Breast epithelium (tissue), 4 donors: ENCODE data around the gene NWD2. TPM values are rescaled to one million over a fixed set of nuclear protein-coding genes. Genes with fewer than 3 reads are reported as not detected.
"Not testable (repeated sequence)": the region's sequence is repeated elsewhere in the genome, so short reads cannot be mapped to it uniquely, and the experiment has no call there.

Source experiments
- DNase-seq, 2 donors: peaks; one replicate each; pipeline ENCODE4 v3.0.0-alpha.2; 2019; ENCODE audit warnings: low spot score in 2 of 2
- H3K27ac ChIP-seq, 2 donors: fragments of 200-600 bp; sonication (generic) in 1 of 2; one replicate each; pipeline ENCODE4 v1.5.1; 2016 to 2019; ENCODE audit warnings: mild to moderate bottlenecking in 1 of 2
- H3K27me3 ChIP-seq, 2 donors: fragments of 200-600 bp; sonication (generic) in 1 of 2; one replicate each; pipeline versions ENCODE4 v1.5.1 to v1.6.0; 2017 to 2019; ENCODE audit warnings: control low read depth in 1 of 2, mild to moderate bottlenecking in 1 of 2
- H3K36me3 ChIP-seq: fragments of 200-600 bp; one replicate; pipeline ENCODE4 v1.5.1; 2019
- H3K4me1 ChIP-seq, 2 donors: fragments of 200-600 bp; sonication (generic); one replicate each; pipeline ENCODE4 v1.5.1; 2016 to 2019; ENCODE audit warnings: control low read depth in 1 of 2
- H3K4me3 ChIP-seq, 3 donors: fragments of 200-600 bp; sonication (generic); 1 replicate in 2 of 3; 2 replicates in 1 of 3; pipeline ENCODE4 v1.5.1; 2016 to 2019; ENCODE audit warnings: mild to moderate bottlenecking in 3 of 3, moderate library complexity in 2 of 3
- H3K9me3 ChIP-seq, 2 donors: fragments of 200-600 bp; sonication (generic) in 1 of 2; one replicate each; pipeline ENCODE4 v1.5.1; 2016 to 2019; ENCODE audit warnings: control low read depth in 1 of 2
- POLR2A ChIP-seq: fragments of 450-650 bp; IDR thresholded peaks from one replicate; pipeline ENCODE4 v1.6.1; 2016; ENCODE audit warnings: antibody characterized with exemption, mild to moderate bottlenecking, moderate library complexity
- POLR2AphosphoS5 ChIP-seq, 3 donors: sonication (generic); formaldehyde crosslinking; IDR thresholded peaks; one replicate each; pipeline ENCODE4 v1.6.1; 2017; ENCODE audit warnings: antibody characterized with exemption in 3 of 3
- intact Hi-C: fragments of 100-400 bp; cut with DNase I; formaldehyde crosslinking; loops from one replicate; pipeline ENCODE4 v1.15.1; 2023; ENCODE audit warnings: low total_unique reads
- total RNA-seq, 3 donors: library from RNA; depleted of rRNA; stranded (reverse); fragments of >200 nt; gene quantifications; one replicate each; pipeline ENCODE4 v1.1.0, GENCODE V29; 2016
- TF ChIP-seq, protein P1 (sequence below), 3 donors: fragments of 450-650 bp; IDR thresholded peaks; one replicate each; pipeline ENCODE4 v1.5.1; 2016 to 2017; ENCODE audit warnings: antibody characterized with exemption in 3 of 3, mild to moderate bottlenecking in 3 of 3, moderate library complexity in 3 of 3

Gene NWD2, protein sequence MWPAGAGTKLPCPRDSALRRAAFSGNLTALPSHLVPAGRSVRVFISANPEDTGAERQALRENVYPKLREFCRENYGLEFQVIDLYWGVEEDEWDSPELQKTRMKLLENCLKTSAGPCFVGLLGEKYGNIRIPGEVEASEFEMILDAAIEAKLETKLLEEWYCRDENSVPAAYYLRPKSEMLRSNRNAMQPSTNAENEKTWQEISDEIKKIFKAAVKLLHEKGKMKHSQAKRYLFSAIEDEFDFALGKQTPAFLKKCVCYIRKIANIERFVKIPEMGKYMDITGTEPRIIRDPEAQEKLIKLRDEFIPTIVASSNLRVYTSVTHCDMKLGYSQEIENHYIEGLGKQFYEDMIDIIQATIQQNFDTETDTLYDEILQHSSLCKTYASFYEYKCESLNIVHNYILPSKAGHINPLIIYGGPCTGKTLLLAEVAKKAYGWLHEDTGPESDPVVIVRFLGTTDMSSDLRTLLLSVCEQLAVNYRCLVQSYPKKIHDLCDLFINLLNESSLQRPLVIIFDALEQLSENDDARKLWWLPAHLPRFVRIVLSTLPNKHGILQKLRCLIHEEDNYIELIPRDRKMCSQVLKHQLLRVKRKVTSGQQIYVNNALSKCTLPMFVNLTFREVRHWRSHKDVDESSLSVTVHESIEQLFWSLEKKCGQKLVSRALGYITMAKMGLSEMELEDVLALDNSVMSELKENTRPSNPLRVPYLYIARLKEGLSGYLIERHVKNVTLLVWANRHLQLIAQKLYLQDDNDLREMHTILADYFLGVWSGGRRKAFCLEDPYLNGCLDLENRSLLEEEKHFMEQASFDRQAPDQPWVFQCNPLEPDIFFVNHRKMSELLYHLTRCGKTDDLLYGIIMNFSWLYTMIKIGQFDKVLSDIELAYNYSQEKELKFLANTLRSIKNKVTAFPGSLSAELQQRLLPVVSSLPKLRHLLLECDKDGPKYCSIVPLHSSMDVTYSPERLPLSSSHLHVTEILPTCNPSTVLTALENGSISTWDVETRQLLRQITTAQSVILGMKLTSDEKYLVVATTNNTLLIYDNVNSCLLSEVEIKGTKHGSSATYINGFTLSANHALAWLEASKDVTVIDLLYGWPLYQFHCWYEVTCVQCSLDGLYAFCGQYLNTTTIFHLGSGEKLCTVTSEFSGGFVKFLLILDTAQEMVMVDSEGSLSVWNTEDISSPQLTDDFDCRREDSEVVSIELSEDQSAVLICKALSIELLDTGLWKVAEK (N-terminal part only)
- total RNA-seq: 1 to 10 TPM in 1 of 3 donors, under 1 TPM in 2; 0.48 to 2.2 (median 0.66) TPM

DNA sequence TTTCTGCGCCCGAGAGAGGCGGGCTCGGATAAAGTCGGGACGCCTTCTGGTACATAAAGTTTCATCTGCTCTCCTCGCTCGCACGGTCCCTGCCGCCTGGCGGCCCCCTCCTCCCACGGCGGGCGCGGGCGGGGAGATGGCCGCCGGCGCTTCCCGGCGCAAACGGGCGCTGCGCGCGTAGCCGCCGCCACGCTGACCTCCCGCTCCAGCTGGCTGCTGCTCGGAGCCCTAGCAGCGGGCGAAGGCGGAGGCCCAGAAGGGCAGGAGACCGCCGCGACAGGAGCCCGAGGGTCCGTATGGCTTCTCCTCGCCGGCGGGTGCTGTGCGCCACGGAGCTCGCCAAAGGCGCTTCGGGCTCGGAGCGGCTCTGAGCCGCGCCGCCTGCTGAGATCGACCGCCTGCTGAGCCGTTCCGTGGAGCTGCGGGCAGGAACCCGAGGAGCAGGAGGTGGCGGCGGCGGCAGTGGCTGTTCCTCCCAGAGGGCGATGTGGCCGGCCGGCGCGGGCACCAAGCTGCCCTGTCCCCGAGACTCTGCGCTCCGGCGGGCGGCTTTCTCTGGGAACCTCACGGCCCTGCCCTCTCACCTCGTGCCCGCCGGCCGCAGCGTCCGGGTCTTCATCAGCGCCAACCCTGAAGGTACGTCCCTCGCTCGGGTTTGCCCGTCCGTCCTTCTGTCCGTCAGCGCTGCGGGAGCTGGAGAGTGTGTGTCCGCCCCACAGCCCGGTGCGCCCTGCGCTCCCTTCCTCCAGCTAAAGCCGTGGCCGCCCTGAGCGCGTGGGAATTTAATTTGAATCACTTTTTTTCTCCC, at the start of gene NWD2:
Gene NWD2 (plus strand): TSS at position 161 of the 808 bp plus-strand sequence. CDS start 325 bp downstream, at position 486.
- Histone ChIP-seq H3K36me3 (no peaks in the 10 kb centered on the region), H3K9me3 (no peaks in the 10 kb centered on the region), H3K4me3 (peak within 1 kb of the TSS; percentile 17 to 45 (median 34)), H3K27me3 (peaks cover 0 to 55% of the 10 kb centered on the region in 2 donors), H3K4me1 (no peaks in the 10 kb centered on the region), H3K27ac (no peak within 1 kb of the TSS)
- no peak for DNase-seq
- intact Hi-C loops: no loop called here
- TF ChIP-seq, protein P1, sequence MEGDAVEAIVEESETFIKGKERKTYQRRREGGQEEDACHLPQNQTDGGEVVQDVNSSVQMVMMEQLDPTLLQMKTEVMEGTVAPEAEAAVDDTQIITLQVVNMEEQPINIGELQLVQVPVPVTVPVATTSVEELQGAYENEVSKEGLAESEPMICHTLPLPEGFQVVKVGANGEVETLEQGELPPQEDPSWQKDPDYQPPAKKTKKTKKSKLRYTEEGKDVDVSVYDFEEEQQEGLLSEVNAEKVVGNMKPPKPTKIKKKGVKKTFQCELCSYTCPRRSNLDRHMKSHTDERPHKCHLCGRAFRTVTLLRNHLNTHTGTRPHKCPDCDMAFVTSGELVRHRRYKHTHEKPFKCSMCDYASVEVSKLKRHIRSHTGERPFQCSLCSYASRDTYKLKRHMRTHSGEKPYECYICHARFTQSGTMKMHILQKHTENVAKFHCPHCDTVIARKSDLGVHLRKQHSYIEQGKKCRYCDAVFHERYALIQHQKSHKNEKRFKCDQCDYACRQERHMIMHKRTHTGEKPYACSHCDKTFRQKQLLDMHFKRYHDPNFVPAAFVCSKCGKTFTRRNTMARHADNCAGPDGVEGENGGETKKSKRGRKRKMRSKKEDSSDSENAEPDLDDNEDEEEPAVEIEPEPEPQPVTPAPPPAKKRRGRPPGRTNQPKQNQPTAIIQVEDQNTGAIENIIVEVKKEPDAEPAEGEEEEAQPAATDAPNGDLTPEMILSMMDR (IDR thresholded peaks at IDR 0.05): no peak
- no peak for TF ChIP-seq POLR2A
- no peak for TF ChIP-seq POLR2AphosphoS5 (IDR thresholded peaks at IDR 0.05)

DNA sequence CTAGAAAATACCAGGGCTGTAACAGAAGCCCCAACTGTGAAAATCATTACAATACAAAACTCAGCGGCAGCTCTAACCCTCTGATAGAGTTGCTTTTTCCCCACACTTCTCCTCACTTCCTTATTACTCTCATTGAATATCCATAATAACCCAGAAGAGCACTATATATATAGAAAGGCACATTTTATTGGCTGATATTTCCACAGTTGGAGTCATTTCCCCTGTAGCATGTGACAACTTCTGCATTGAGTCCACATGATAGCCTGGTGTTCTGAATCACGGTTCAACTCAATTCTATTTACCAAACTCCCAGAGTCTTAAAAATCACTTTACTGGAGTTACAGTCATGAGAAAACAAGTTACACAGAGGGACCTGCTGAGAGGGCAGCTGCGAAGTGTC, 46.6 kb upstream of the NWD2 start:
- no peaks in the 10 kb centered on the region for H3K27me3 ChIP-seq
- no peak overlapping the region for H3K4me3 ChIP-seq
- TF ChIP-seq, protein P1 (IDR thresholded peaks at IDR 0.05): no peak
- TF ChIP-seq POLR2A (no peak), POLR2AphosphoS5 (IDR thresholded peaks at IDR 0.05) (no peak)
- H3K36me3 ChIP-seq: no peaks in the 10 kb centered on the region
- H3K4me1 ChIP-seq: no peaks in the 10 kb centered on the region
- H3K27ac ChIP-seq: no peak overlapping the region
- no peaks in the 10 kb centered on the region for H3K9me3 ChIP-seq
- no peak for DNase-seq
- intact Hi-C loops: no loop called here

DNA sequence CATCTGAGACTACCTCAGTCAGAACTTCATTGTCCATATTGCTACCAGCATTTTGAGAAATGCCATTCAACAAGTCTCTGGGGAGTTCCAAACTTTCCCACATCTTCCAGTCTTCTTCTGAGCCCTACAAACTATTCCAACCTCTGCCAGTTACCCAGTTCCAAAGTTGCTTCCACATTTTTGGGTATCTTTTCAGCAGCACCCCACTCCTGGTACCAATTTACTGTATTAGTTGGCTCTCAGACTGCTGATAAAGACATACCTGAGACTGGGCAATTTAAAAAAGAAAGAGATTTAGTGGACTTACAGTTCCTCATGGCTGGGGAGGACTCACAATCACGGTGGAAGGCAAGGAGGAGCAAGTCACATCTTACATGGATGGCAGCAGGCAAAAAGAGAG, 39.8 kb upstream of the NWD2 start:
- H3K27ac ChIP-seq, DNase-seq, H3K4me3 ChIP-seq, intact Hi-C loops, H3K36me3 ChIP-seq, H3K4me1 ChIP-seq, H3K27me3 ChIP-seq: not testable (repeated sequence)
- peaks cover 7 to 18% of the 10 kb centered on the region in 2 donors for H3K9me3 ChIP-seq

DNA sequence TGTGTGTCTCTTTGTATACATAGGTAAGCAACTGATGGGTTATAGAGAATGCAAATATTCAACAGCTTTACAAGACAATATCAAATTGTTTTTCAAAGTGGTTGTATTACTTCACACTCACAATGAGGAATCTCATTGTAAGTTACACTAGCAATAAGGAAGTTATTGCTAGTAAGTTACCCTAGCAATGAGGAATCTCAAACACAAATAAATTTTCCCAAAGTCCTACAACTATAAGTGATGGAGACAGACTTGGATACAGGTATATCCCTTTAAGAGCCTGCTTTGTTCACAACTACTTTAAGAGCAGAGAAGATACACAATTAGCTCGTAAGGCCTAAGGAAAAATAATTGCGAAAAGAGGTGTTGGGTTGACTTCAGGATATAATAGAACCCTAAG, 28.3 kb upstream of the NWD2 start:
- DNase-seq: no peak
- Histone ChIP-seq H3K27me3 (no peaks in the 10 kb centered on the region), H3K4me3 (no peak overlapping the region), H3K9me3 (no peaks in the 10 kb centered on the region), H3K27ac (no peak overlapping the region), H3K4me1 (no peaks in the 10 kb centered on the region), H3K36me3 (no peaks in the 10 kb centered on the region)
- TF ChIP-seq POLR2AphosphoS5 (IDR thresholded peaks at IDR 0.05) (no peak), POLR2A (no peak)
- TF ChIP-seq, protein P1 (IDR thresholded peaks at IDR 0.05): no peak
- intact Hi-C loops: no loop called here

DNA sequence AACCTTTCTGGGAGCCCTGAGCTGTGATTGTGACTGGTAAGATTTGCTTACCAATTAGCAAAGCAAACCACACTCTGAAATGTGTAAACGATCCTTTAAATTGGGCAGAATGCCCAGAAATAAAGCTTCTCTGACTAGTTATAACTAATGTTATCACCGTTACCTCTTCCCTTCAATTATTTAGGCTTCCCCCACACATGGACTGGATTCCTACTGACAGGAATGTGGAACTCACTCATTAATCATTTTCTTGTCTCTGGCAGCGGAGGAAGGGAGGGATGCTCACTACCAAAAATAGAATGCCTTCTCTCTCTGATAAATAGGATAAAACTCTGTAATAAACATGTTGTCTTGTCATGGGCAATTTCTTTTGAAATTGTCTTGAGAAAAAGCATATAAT, 25.3 kb upstream of the NWD2 start:
- intact Hi-C loops: no loop called here
- Histone ChIP-seq H3K4me1 (no peaks in the 10 kb centered on the region), H3K9me3 (no peaks in the 10 kb centered on the region), H3K36me3 (no peaks in the 10 kb centered on the region), H3K4me3 (no peak overlapping the region), H3K27me3 (no peaks in the 10 kb centered on the region), H3K27ac (no peak overlapping the region)
- no peak for DNase-seq
- no peak for TF ChIP-seq POLR2AphosphoS5 (IDR thresholded peaks at IDR 0.05)
